Trophoblast cell (in vitro differentiated cells and primary cell): ENCODE measurements around the gene ALG14.

ENCODE experiments used
- DNase-seq, 2 donors: peaks; one replicate each; pipeline ENCODE4 v3.0.0-alpha.2; 2016
- H2AFZ ChIP-seq: 2 replicates; pipeline ENCODE4 v1.6.1; 2013; ENCODE audit warnings: low read length, moderate library complexity, mild to moderate bottlenecking; ENCODE audit not compliant: insufficient read depth, poor library complexity
- H2AK5ac ChIP-seq: 2 replicates; pipeline ENCODE4 v1.6.1; 2013; ENCODE audit warnings: mild to moderate bottlenecking, low read length
- H2BK120ac ChIP-seq: 2 replicates; pipeline ENCODE4 v1.6.1; 2013; ENCODE audit warnings: low read length, mild to moderate bottlenecking, moderate library complexity; ENCODE audit not compliant: insufficient read depth, poor library complexity
- H2BK12ac ChIP-seq: 2 replicates; pipeline ENCODE4 v1.6.1; 2013; ENCODE audit warnings: mild to moderate bottlenecking, low read length, moderate library complexity
- H2BK5ac ChIP-seq: 2 replicates; pipeline ENCODE4 v1.6.1; 2013; ENCODE audit warnings: low read length, low read depth, moderate library complexity, mild to moderate bottlenecking; ENCODE audit not compliant: poor library complexity
- H3K14ac ChIP-seq: 2 replicates; pipeline ENCODE4 v1.6.1; 2013; ENCODE audit warnings: mild to moderate bottlenecking, low read length
- H3K18ac ChIP-seq: 2 replicates; pipeline ENCODE4 v1.6.1; 2013; ENCODE audit warnings: mild to moderate bottlenecking, low read length
- H3K23ac ChIP-seq: 2 replicates; pipeline ENCODE4 v1.6.1; 2013; ENCODE audit warnings: low read length
- H3K27ac ChIP-seq: 2 replicates; pipeline ENCODE4 v1.5.1; 2013; ENCODE audit warnings: low read depth, mild to moderate bottlenecking, inconsistent platforms, low read length, moderate library complexity
- H3K27me3 ChIP-seq: 2 replicates; pipeline ENCODE4 v1.6.1; 2013; ENCODE audit warnings: inconsistent platforms, mild to moderate bottlenecking, low read length, moderate library complexity; ENCODE audit not compliant: insufficient read depth
- H3K36me3 ChIP-seq, 2 experiments: 1 replicate in 1 of 2; 2 replicates in 1 of 2; pipeline ENCODE4 v1.6.1; 2013; ENCODE audit warnings: low read length in 2 of 2, mild to moderate bottlenecking in 2 of 2, moderate library complexity in 1 of 2; ENCODE audit not compliant: insufficient read depth in 2 of 2, control insufficient read depth in 1 of 2
- H3K4ac ChIP-seq: 2 replicates; pipeline ENCODE4 v1.6.1; 2013; ENCODE audit warnings: low read depth, mild to moderate bottlenecking, low read length, moderate library complexity
- H3K4me1 ChIP-seq, 2 experiments: 1 replicate in 1 of 2; 2 replicates in 1 of 2; pipeline ENCODE4 v1.6.1; 2013; ENCODE audit warnings: low read length in 2 of 2, mild to moderate bottlenecking in 2 of 2, moderate library complexity in 1 of 2; ENCODE audit not compliant: insufficient read depth in 2 of 2, control insufficient read depth in 1 of 2
- H3K4me2 ChIP-seq: 2 replicates; pipeline ENCODE4 v1.6.1; 2013; ENCODE audit warnings: inconsistent platforms, mild to moderate bottlenecking, low read length, moderate library complexity
- H3K4me3 ChIP-seq: 2 replicates; pipeline ENCODE4 v1.5.1; 2013; ENCODE audit warnings: mild to moderate bottlenecking, low read depth, low read length, inconsistent platforms
- H3K79me1 ChIP-seq: one replicate; pipeline ENCODE4 v1.6.1; 2013; ENCODE audit warnings: low read length
- H3K79me2 ChIP-seq: 2 replicates; pipeline ENCODE4 v1.6.1; 2013; ENCODE audit warnings: low read length, mild to moderate bottlenecking; ENCODE audit not compliant: control insufficient read depth, insufficient read depth, poor library complexity
- H3K9ac ChIP-seq: 2 replicates; pipeline ENCODE4 v1.6.1; 2013; ENCODE audit warnings: mild to moderate bottlenecking, low read length
- H3K9me3 ChIP-seq: 2 replicates; pipeline ENCODE4 v1.6.1; 2013; ENCODE audit warnings: low read depth, mild to moderate bottlenecking, control low read depth, inconsistent platforms, low read length; ENCODE audit not compliant: insufficient read depth
- H4K12ac ChIP-seq: 2 replicates; pipeline ENCODE4 v1.6.1; 2013; ENCODE audit warnings: low read depth, mild to moderate bottlenecking, low read length, moderate library complexity
- H4K8ac ChIP-seq: 2 replicates; pipeline ENCODE4 v1.6.1; 2013; ENCODE audit warnings: low read depth, mild to moderate bottlenecking, low read length, moderate library complexity
- H4K91ac ChIP-seq: one replicate; pipeline ENCODE4 v1.6.1; 2013; ENCODE audit warnings: low read depth, mild to moderate bottlenecking, low read length, moderate library complexity
- WGBS: extraction: QIAGEN DNeasy Blood & Tissue Kit; methylation state at CpG from one replicate; pipeline ENCODE4 v1.1.7; 2013; ENCODE audit warnings: missing lambda C conversion rate; ENCODE audit not compliant: insufficient read length, insufficient coverage; ENCODE audit errors: extremely low coverage; 5-methylcytosine and 5-hydroxymethylcytosine counted together

ALG14 gene

GRCh38 chr1:95013950-95014574 lies 58.7 kb downstream of the ALG14 start:
- H3K4me3 ChIP-seq, result no peak overlapping the region
- H3K4me2 ChIP-seq, result no peak overlapping the region
- no peaks in the 10 kb centered on the region for H3K9me3 ChIP-seq
- H3K18ac ChIP-seq, result no peak overlapping the region
- H3K79me2 ChIP-seq, result no peaks in the 10 kb centered on the region
- H3K79me1 ChIP-seq, result no peaks in the 10 kb centered on the region
- no peak overlapping the region for H4K91ac ChIP-seq
- no peak for DNase-seq
- no peak overlapping the region for H2AFZ ChIP-seq
- H3K27ac ChIP-seq, result no peak overlapping the region
- WGBS, result no CpG with 5 or more reads among the region's 2 CpGs
- H4K12ac ChIP-seq, result no peak overlapping the region
- H4K8ac ChIP-seq, result no peak overlapping the region
- no peaks in the 10 kb centered on the region for H3K36me3 ChIP-seq
- no peak overlapping the region for H2BK120ac ChIP-seq
- H3K4ac ChIP-seq, result no peak overlapping the region
- H2BK12ac ChIP-seq, result no peak overlapping the region
- no peak overlapping the region for H2AK5ac ChIP-seq
- H3K4me1 ChIP-seq, result no peaks in the 10 kb centered on the region
- no peaks in the 10 kb centered on the region for H3K27me3 ChIP-seq
- no peak overlapping the region for H2BK5ac ChIP-seq
- H3K14ac ChIP-seq, result no peak overlapping the region
- H3K9ac ChIP-seq, result no peak overlapping the region
- H3K23ac ChIP-seq, result no peak overlapping the region

- Histone ChIP-seq H4K8ac (no peak overlapping the region), H3K9me3 (no peaks in the 10 kb centered on the region), H3K27ac (no peak overlapping the region), H3K4me2 (no peak overlapping the region), H2BK120ac (no peak overlapping the region), H3K9ac (no peak overlapping the region), H3K23ac (no peak overlapping the region), H3K79me2 (no peaks in the 10 kb centered on the region), H3K79me1 (no peaks in the 10 kb centered on the region), H3K27me3 (no peaks in the 10 kb centered on the region), H2AFZ (no peak overlapping the region), H3K4ac (no peak overlapping the region), H2AK5ac (no peak overlapping the region), H2BK12ac (no peak overlapping the region), H3K4me3 (no peak overlapping the region), H3K4me1 (no peaks in the 10 kb centered on the region), H2BK5ac (no peak overlapping the region), H3K14ac (no peak overlapping the region), H4K12ac (no peak overlapping the region), H4K91ac (no peak overlapping the region), H3K18ac (no peak overlapping the region), H3K36me3 (no peaks in the 10 kb centered on the region)
- WGBS, result no CpG with 5 or more reads among the region's 3 CpGs
- peak; percentile 21 to 58 for DNase-seq
Observed at GRCh38 chr1:95012389-95012788, 60.4 kb downstream of the ALG14 start.

DNA sequence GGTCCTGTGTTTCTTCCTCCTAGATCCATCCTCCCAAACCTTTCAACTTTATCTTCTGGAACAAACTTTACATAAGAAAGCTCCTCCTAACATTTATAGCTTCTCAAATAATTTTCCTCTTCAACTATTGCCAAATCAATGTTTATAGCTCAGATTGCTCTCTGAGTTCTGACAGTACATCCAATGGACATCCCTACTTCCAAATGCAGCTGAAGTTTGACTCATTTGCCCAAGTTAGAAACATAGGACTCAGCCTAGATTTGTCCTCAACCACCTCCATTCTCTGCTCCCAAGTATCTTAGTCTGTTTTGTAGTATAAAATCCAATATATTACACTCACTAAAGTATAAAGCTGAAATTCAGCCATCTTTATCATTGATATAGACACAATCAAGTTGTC lies 62.6 kb downstream of the ALG14 start:
- no peak for DNase-seq

DNA sequence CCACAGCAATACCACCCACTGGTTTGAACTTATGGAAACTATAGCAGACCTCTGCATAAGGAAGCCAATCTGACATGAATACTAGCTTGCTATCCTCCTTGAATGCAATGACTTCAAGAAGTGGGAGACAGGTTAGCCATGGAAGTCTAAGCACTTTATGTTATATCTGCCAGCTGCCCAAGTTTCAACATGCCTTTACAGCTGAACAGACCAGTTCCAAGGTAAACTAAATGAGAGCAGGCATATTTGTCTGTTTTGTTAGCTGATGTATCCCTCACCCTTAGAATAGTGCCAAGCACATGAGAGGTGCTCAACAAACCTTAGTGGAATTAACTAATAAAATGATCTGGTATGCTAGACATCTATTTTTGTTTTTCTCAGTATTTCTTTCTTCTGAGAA lies 65.1 kb downstream of the ALG14 start:
- H3K36me3 ChIP-seq, result no peaks in the 10 kb centered on the region
- H2BK120ac ChIP-seq, result no peak overlapping the region
- no peak overlapping the region for H3K27ac ChIP-seq
- H3K4me1 ChIP-seq, result no peaks in the 10 kb centered on the region
- no peak overlapping the region for H3K14ac ChIP-seq
- H3K79me2 ChIP-seq, result no peaks in the 10 kb centered on the region
- H3K4ac ChIP-seq, result no peak overlapping the region
- H3K18ac ChIP-seq, result no peak overlapping the region
- no peak overlapping the region for H2AFZ ChIP-seq
- no peaks in the 10 kb centered on the region for H3K27me3 ChIP-seq
- H3K4me2 ChIP-seq, result no peak overlapping the region
- H3K23ac ChIP-seq, result no peak overlapping the region
- H4K8ac ChIP-seq, result no peak overlapping the region
- no peak overlapping the region for H2AK5ac ChIP-seq
- no peak overlapping the region for H2BK5ac ChIP-seq
- no peaks in the 10 kb centered on the region for H3K79me1 ChIP-seq
- DNase-seq, result no peak
- H4K91ac ChIP-seq, result no peak overlapping the region
- no peak overlapping the region for H3K4me3 ChIP-seq
- no peak overlapping the region for H4K12ac ChIP-seq
- no peaks in the 10 kb centered on the region for H3K9me3 ChIP-seq
- no peak overlapping the region for H3K9ac ChIP-seq
- H2BK12ac ChIP-seq, result no peak overlapping the region

More for the DNA sequence above, 62.6 kb downstream of the ALG14 start:
- Histone ChIP-seq H3K18ac (no peak overlapping the region), H2BK120ac (no peak overlapping the region), H3K4me2 (no peak overlapping the region), H3K36me3 (no peaks in the 10 kb centered on the region), H4K8ac (no peak overlapping the region), H2BK12ac (no peak overlapping the region), H3K14ac (no peak overlapping the region), H3K9me3 (no peaks in the 10 kb centered on the region), H2AK5ac (no peak overlapping the region), H3K79me2 (no peaks in the 10 kb centered on the region), H3K4ac (no peak overlapping the region), H3K23ac (no peak overlapping the region), H3K9ac (no peak overlapping the region), H3K27me3 (no peaks in the 10 kb centered on the region), H3K4me3 (no peak overlapping the region), H3K4me1 (no peaks in the 10 kb centered on the region), H3K79me1 (no peaks in the 10 kb centered on the region), H4K12ac (no peak overlapping the region), H2BK5ac (no peak overlapping the region), H4K91ac (no peak overlapping the region), H3K27ac (no peak overlapping the region), H2AFZ (no peak overlapping the region)
